Keratinocyte (primary cell): ENCODE measurements around the gene TMEM132D. TPM values are rescaled to one million over a fixed set of nuclear protein-coding genes. Genes with fewer than 3 reads are reported as not detected.

Source experiments
- DNase-seq: peaks from one replicate; pipeline ENCODE4 v3.0.0-alpha.2; 2011; ENCODE audit warnings: low read depth, missing footprints, low spot score
- FAIRE-seq: peaks from 2 replicates; lab custom pipeline; 2011; peaks lifted over from hg19 to GRCh38; lab: Jason Lieb, UNC
- H2AFZ ChIP-seq: 2 replicates; pipeline ENCODE4 v1.6.0; 2012; ENCODE audit warnings: low read length, control low read depth, inconsistent platforms; ENCODE audit not compliant: control insufficient read depth
- H3K27ac ChIP-seq: 2 replicates; pipeline ENCODE4 v1.5.1; 2011; ENCODE audit warnings: low read length; ENCODE audit not compliant: control insufficient read depth, insufficient read depth
- H3K27me3 ChIP-seq: 3 replicates; pipeline ENCODE4 v1.6.0; 2011; ENCODE audit warnings: low read length; ENCODE audit not compliant: control insufficient read depth, insufficient read depth; ENCODE audit errors: extremely low read depth
- H3K36me3 ChIP-seq, 2 experiments: 2 replicates in 1 of 2; 3 replicates in 1 of 2; pipeline ENCODE4 v1.5.1; 2011; ENCODE audit warnings: low read length in 2 of 2, mild to moderate bottlenecking in 1 of 2; ENCODE audit not compliant: control insufficient read depth in 2 of 2, insufficient read depth in 2 of 2; ENCODE audit errors: extremely low read depth in 1 of 2
- H3K4me1 ChIP-seq: 3 replicates; pipeline ENCODE4 v1.5.1; 2011; ENCODE audit warnings: low read length; ENCODE audit not compliant: control insufficient read depth, insufficient read depth; ENCODE audit errors: extremely low read depth
- H3K4me2 ChIP-seq: 3 replicates; pipeline ENCODE4 v1.6.0; 2011; ENCODE audit warnings: low read depth, low read length; ENCODE audit not compliant: control insufficient read depth, insufficient read depth; ENCODE audit errors: extremely low read depth
- H3K4me3 ChIP-seq, 3 experiments: fragments of 200-600 bp in 1 of 3; sonication (generic) in 1 of 3; 2 replicates in 2 of 3; 3 replicates in 1 of 3; pipeline ENCODE4 v1.5.1; 2011 to 2016; ENCODE audit warnings: low read length in 3 of 3, mild to moderate bottlenecking in 3 of 3, control low read depth in 2 of 3, inconsistent platforms in 1 of 3, low read depth in 1 of 3, mixed read lengths in 1 of 3, mixed run types in 1 of 3, moderate library complexity in 1 of 3; ENCODE audit not compliant: control insufficient read depth in 2 of 3, insufficient read depth in 2 of 3; ENCODE audit errors: extremely low read depth in 1 of 3
- H3K79me2 ChIP-seq: 2 replicates; pipeline ENCODE4 v1.6.0; 2012; ENCODE audit warnings: low read length; ENCODE audit not compliant: control insufficient read depth, insufficient read depth
- H3K9ac ChIP-seq: 3 replicates; pipeline ENCODE4 v1.6.0; 2011; ENCODE audit warnings: low read length; ENCODE audit not compliant: control insufficient read depth, insufficient read depth; ENCODE audit errors: extremely low read depth
- H3K9me1 ChIP-seq: 3 replicates; pipeline ENCODE4 v1.6.0; 2011; ENCODE audit warnings: low read length; ENCODE audit not compliant: control insufficient read depth, insufficient read depth; ENCODE audit errors: extremely low read depth
- H3K9me3 ChIP-seq: 2 replicates; pipeline ENCODE4 v1.5.1; 2012; ENCODE audit warnings: low read depth, low read length; ENCODE audit not compliant: control insufficient read depth
- H4K20me1 ChIP-seq: 3 replicates; pipeline ENCODE4 v1.6.0; 2011; ENCODE audit warnings: low read length; ENCODE audit not compliant: control insufficient read depth, insufficient read depth; ENCODE audit errors: extremely low read depth
- EZH2 ChIP-seq: IDR thresholded peaks from one replicate; pipeline ENCODE4 v1.6.1; 2012; ENCODE audit warnings: inconsistent platforms, mild to moderate bottlenecking, low read length, moderate library complexity
- dilution Hi-C: fragments of 300-500 bp; cut with MboI; formaldehyde crosslinking; loops from one replicate; pipeline ENCODE4 v1.7.0; 2020; ENCODE audit warnings: low sequenced_read_pairs; ENCODE audit not compliant: extremely low pct_ligation_motif_present
- polyA plus RNA-seq, 5 experiments: library from polyadenylated mRNA; depleted of rRNA in 3 of 5; stranded (reverse) in 3 of 5; stranded (forward) in 1 of 5; unstranded in 1 of 5; fragments of >200 nt; gene quantifications; 1 replicate in 1 of 5; 2 replicates in 3 of 5; 3 replicates in 1 of 5; pipeline versions ENCODE4 v1.2.1 to v1.2.3, GENCODE V29; 2011 to 2012; ENCODE audit warnings: missing spikeins in 2 of 5, low read depth in 1 of 5, low replicate concordance in 1 of 5
- TF ChIP-seq, protein P1 (sequence below), 3 experiments: IDR thresholded peaks in 1 of 3; conservative IDR thresholded peaks in 1 of 3; optimal IDR thresholded peaks in 1 of 3; 2 replicates in 2 of 3; 3 replicates in 1 of 3; pipeline versions ENCODE3 to v1.5.1; 2011; ENCODE audit warnings: low read length in 3 of 3, mild to moderate bottlenecking in 3 of 3, moderate library complexity in 2 of 3, control low read depth in 1 of 3, inconsistent platforms in 1 of 3; ENCODE audit not compliant: insufficient read depth in 2 of 3; ENCODE audit errors: extremely low read depth in 1 of 3

TMEM132D gene
- polyA plus RNA-seq, 1 donor (not counting 4 experiments of a cell fraction or from before 2014, with no cell fraction given), result not detected

DNA sequence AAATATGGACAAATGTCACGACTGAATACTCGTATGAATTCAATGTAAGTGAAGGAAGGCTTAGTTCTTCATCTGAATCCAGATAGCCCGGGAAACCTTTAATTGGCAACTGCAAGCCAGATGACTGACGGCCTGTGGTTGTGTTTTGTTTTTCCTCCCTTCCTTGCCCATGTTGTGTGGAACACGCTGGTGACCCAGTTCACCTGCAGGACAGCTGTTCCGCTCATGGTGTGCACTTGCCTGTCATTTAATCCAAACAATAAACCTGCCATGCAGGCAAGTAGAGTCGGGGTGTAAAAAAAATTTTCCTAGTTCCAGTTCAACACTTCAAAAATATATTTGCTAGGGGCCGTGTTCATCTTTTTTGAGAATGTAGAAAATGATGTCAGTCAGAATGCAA, 88.0 kb downstream of the TMEM132D start:
- FAIRE-seq (no peak), DNase-seq (no peak)
- Histone ChIP-seq H3K4me2 (no peak overlapping the region), H3K9me1 (no peaks in the 10 kb centered on the region), H3K9me3 (peaks cover 7% of the 10 kb centered on the region), H3K4me1 (no peaks in the 10 kb centered on the region), H3K9ac (no peak overlapping the region), H3K4me3 (no peak overlapping the region), H3K27me3 (no peaks in the 10 kb centered on the region), H4K20me1 (no peaks in the 10 kb centered on the region), H2AFZ (no peak overlapping the region), H3K79me2 (no peaks in the 10 kb centered on the region), H3K27ac (no peak overlapping the region), H3K36me3 (no peaks in the 10 kb centered on the region)
- dilution Hi-C loops, result no loop called here
- TF ChIP-seq, protein P1, sequence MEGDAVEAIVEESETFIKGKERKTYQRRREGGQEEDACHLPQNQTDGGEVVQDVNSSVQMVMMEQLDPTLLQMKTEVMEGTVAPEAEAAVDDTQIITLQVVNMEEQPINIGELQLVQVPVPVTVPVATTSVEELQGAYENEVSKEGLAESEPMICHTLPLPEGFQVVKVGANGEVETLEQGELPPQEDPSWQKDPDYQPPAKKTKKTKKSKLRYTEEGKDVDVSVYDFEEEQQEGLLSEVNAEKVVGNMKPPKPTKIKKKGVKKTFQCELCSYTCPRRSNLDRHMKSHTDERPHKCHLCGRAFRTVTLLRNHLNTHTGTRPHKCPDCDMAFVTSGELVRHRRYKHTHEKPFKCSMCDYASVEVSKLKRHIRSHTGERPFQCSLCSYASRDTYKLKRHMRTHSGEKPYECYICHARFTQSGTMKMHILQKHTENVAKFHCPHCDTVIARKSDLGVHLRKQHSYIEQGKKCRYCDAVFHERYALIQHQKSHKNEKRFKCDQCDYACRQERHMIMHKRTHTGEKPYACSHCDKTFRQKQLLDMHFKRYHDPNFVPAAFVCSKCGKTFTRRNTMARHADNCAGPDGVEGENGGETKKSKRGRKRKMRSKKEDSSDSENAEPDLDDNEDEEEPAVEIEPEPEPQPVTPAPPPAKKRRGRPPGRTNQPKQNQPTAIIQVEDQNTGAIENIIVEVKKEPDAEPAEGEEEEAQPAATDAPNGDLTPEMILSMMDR (optimal IDR thresholded peaks at IDR 0.05 in 1 of 3, IDR thresholded peaks at IDR 0.05 in 1 of 3, conservative IDR thresholded peaks at IDR 0.05 in 1 of 3; ENCODE audit: extremely low read depth in 1 of 3, insufficient read depth in 2 of 3, low read length in 3 of 3), result no peak
- TF ChIP-seq EZH2, result no peak

DNA sequence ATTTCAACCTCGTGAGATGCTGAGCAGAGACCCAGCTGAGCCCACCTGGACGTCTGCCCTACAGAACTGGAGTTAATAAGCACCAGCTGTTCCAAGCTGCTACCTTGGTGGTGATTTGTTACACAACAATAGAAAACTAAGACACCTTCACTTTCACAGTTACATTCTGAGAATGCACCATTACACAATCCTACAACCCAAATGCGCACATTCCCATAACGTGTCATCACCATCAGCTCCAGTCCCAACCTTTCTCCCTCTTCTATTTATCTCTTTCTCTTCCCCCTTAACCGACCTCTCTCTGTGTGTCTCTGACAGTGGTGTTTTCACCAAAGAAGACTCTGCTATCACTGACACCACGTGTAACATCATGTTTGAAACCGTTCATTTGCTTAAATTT, 91.9 kb downstream of the TMEM132D start:
- no peak overlapping the region for H2AFZ ChIP-seq
- no peak overlapping the region for H3K27ac ChIP-seq
- DNase-seq, result no peak
- H3K36me3 ChIP-seq, result no peaks in the 10 kb centered on the region
- H3K4me1 ChIP-seq, result no peaks in the 10 kb centered on the region
- H3K4me2 ChIP-seq, result no peak overlapping the region
- no peak overlapping the region for H3K9ac ChIP-seq
- H3K9me3 ChIP-seq, result peaks cover 4% of the 10 kb centered on the region
- H3K27me3 ChIP-seq, result no peaks in the 10 kb centered on the region
- TF ChIP-seq, protein P1 (optimal IDR thresholded peaks at IDR 0.05 in 1 of 3, IDR thresholded peaks at IDR 0.05 in 1 of 3, conservative IDR thresholded peaks at IDR 0.05 in 1 of 3; ENCODE audit: extremely low read depth in 1 of 3, insufficient read depth in 2 of 3, low read length in 3 of 3), result no peak
- TF ChIP-seq EZH2, result no peak
- H3K9me1 ChIP-seq, result no peaks in the 10 kb centered on the region
- H3K79me2 ChIP-seq, result no peaks in the 10 kb centered on the region
- no peaks in the 10 kb centered on the region for H4K20me1 ChIP-seq
- no peak overlapping the region for H3K4me3 ChIP-seq
- no peak for FAIRE-seq
- dilution Hi-C loops, result no loop called here
